SK-N-SH (cell line): Measurements from ENCODE around the gene GPRC5B.

Experiments
- EP300 ChIP-seq, 2 experiments: IDR thresholded peaks; 2 replicates each; pipeline versions ENCODE4 v1.4.0 to v1.6.1; 2012; ENCODE audit warnings: borderline replicate concordance in 1 of 2, low read depth in 1 of 2, low read length in 1 of 2
- GATA2 ChIP-seq: sonication (generic); formaldehyde crosslinking; IDR thresholded peaks from 2 replicates; pipeline ENCODE4 v1.5.0; 2020; ENCODE audit warnings: mild to moderate bottlenecking, missing genetic modification reagents
- NFIC ChIP-seq: IDR thresholded peaks from 2 replicates; pipeline ENCODE4 v1.4.0; 2012; ENCODE audit warnings: borderline replicate concordance
- POLR2AphosphoS5 ChIP-seq: IDR thresholded peaks from 2 replicates; pipeline ENCODE4 v1.6.1; 2012; ENCODE audit warnings: low read depth, low read length
- RAD21 ChIP-seq: IDR thresholded peaks from 2 replicates; pipeline ENCODE4 v1.6.1; 2012; ENCODE audit warnings: mild to moderate bottlenecking, low read length
- YY1 ChIP-seq: IDR thresholded peaks from 2 replicates; pipeline ENCODE4 v1.4.0; 2012; ENCODE audit warnings: low read depth, mild to moderate bottlenecking
- TF ChIP-seq, protein P1 (sequence below): fragments of 200-600 bp; sonication (generic); IDR thresholded peaks from 2 replicates; pipeline ENCODE4 v1.6.1; 2017; ENCODE audit warnings: antibody characterized with exemption, mild to moderate bottlenecking, moderate library complexity
- TF ChIP-seq, protein P2 (sequence below): IDR thresholded peaks from 2 replicates; pipeline ENCODE4 v1.6.1; 2012; ENCODE audit warnings: mild to moderate bottlenecking, low read depth, low read length, moderate library complexity
- TF ChIP-seq, protein P3 (sequence below): IDR thresholded peaks from 2 replicates; pipeline ENCODE4 v1.4.0; 2012; ENCODE audit warnings: low read depth

DNA sequence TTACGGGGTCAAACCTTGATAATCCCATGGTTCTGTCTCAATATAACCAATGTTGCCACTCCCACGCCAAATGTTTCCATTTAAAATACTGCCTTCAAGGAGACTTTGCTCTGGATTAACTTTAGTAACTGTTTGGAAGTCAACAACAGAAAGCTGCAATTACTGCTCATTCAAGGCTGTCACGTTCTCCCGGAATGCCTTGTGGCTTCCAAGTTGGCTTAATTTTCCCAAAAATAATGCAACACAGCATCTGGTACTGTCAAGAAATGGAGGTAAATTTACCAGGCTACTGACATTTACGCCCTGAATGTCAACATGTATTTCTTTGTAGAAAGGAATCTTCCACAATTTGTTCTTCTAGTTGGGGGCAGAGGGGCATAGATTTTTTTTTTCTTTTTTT lies 38.2 kb downstream of the GPRC5B start:
- TF ChIP-seq NFIC, result no peak
- TF ChIP-seq, protein P1, sequence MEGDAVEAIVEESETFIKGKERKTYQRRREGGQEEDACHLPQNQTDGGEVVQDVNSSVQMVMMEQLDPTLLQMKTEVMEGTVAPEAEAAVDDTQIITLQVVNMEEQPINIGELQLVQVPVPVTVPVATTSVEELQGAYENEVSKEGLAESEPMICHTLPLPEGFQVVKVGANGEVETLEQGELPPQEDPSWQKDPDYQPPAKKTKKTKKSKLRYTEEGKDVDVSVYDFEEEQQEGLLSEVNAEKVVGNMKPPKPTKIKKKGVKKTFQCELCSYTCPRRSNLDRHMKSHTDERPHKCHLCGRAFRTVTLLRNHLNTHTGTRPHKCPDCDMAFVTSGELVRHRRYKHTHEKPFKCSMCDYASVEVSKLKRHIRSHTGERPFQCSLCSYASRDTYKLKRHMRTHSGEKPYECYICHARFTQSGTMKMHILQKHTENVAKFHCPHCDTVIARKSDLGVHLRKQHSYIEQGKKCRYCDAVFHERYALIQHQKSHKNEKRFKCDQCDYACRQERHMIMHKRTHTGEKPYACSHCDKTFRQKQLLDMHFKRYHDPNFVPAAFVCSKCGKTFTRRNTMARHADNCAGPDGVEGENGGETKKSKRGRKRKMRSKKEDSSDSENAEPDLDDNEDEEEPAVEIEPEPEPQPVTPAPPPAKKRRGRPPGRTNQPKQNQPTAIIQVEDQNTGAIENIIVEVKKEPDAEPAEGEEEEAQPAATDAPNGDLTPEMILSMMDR, result no peak
- TF ChIP-seq, protein P2, sequence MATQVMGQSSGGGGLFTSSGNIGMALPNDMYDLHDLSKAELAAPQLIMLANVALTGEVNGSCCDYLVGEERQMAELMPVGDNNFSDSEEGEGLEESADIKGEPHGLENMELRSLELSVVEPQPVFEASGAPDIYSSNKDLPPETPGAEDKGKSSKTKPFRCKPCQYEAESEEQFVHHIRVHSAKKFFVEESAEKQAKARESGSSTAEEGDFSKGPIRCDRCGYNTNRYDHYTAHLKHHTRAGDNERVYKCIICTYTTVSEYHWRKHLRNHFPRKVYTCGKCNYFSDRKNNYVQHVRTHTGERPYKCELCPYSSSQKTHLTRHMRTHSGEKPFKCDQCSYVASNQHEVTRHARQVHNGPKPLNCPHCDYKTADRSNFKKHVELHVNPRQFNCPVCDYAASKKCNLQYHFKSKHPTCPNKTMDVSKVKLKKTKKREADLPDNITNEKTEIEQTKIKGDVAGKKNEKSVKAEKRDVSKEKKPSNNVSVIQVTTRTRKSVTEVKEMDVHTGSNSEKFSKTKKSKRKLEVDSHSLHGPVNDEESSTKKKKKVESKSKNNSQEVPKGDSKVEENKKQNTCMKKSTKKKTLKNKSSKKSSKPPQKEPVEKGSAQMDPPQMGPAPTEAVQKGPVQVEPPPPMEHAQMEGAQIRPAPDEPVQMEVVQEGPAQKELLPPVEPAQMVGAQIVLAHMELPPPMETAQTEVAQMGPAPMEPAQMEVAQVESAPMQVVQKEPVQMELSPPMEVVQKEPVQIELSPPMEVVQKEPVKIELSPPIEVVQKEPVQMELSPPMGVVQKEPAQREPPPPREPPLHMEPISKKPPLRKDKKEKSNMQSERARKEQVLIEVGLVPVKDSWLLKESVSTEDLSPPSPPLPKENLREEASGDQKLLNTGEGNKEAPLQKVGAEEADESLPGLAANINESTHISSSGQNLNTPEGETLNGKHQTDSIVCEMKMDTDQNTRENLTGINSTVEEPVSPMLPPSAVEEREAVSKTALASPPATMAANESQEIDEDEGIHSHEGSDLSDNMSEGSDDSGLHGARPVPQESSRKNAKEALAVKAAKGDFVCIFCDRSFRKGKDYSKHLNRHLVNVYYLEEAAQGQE, result no peak
- TF ChIP-seq YY1, result no peak
- no peak for TF ChIP-seq EP300 (IDR thresholded peaks at IDR 0.05; ENCODE audit: borderline replicate concordance in 1 of 2, low read depth in 1 of 2, low read length in 1 of 2)
- TF ChIP-seq, protein P3, sequence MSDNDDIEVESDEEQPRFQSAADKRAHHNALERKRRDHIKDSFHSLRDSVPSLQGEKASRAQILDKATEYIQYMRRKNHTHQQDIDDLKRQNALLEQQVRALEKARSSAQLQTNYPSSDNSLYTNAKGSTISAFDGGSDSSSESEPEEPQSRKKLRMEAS, result no peak
- no peak for TF ChIP-seq GATA2 (CRISPR knock-in tag)
- TF ChIP-seq RAD21, result no peak
- no peak for TF ChIP-seq POLR2AphosphoS5
